GM12891 (cell line): Measurements from ENCODE around the gene FLAD1. TPM values are rescaled to one million over a fixed set of nuclear protein-coding genes. Genes with fewer than 3 reads are reported as not detected.

Source experiments
- DNase-seq: peaks from one replicate; pipeline ENCODE4 v3.0.0; 2011; ENCODE audit warnings: low spot score; ENCODE audit not compliant: insufficient read length
- FAIRE-seq: peaks from 2 replicates; lab custom pipeline; 2011; peaks lifted over from hg19 to GRCh38; lab: Jason Lieb, UNC
- PAX5 ChIP-seq: IDR thresholded peaks from 2 replicates; pipeline ENCODE4 v1.6.1; 2011; ENCODE audit warnings: low read length, moderate library complexity, mild to moderate bottlenecking; ENCODE audit not compliant: insufficient read depth, severe bottlenecking
- POLR2A ChIP-seq: IDR thresholded peaks from 2 replicates; pipeline ENCODE4 v1.6.1; 2011; ENCODE audit warnings: low read depth, low read length, control low read depth
- POLR2AphosphoS5 ChIP-seq: IDR thresholded peaks from 2 replicates; pipeline ENCODE4 v1.6.1; 2011; ENCODE audit warnings: low read depth, low read length, control low read depth
- POU2F2 ChIP-seq: IDR thresholded peaks from 2 replicates; pipeline ENCODE4 v1.6.1; 2011; ENCODE audit warnings: low read depth, mild to moderate bottlenecking, control low read depth, low read length, moderate library complexity
- SPI1 ChIP-seq: IDR thresholded peaks from 2 replicates; pipeline ENCODE4 v1.6.1; 2011; ENCODE audit warnings: low read depth, low read length, control low read depth
- TAF1 ChIP-seq: IDR thresholded peaks from 2 replicates; pipeline ENCODE4 v1.6.1; 2011; ENCODE audit warnings: low read depth, low read length, control low read depth
- polyA plus RNA-seq: library from polyadenylated mRNA; unstranded; fragments of >200 nt; gene quantifications from one replicate; pipeline ENCODE4 v1.2.1, GENCODE V29; 2012; ENCODE audit warnings: low read depth, missing spikeins, inconsistent platforms; ENCODE audit not compliant: missing spikeins

FLAD1 gene
- polyA plus RNA-seq: 34.2 TPM

DNA sequence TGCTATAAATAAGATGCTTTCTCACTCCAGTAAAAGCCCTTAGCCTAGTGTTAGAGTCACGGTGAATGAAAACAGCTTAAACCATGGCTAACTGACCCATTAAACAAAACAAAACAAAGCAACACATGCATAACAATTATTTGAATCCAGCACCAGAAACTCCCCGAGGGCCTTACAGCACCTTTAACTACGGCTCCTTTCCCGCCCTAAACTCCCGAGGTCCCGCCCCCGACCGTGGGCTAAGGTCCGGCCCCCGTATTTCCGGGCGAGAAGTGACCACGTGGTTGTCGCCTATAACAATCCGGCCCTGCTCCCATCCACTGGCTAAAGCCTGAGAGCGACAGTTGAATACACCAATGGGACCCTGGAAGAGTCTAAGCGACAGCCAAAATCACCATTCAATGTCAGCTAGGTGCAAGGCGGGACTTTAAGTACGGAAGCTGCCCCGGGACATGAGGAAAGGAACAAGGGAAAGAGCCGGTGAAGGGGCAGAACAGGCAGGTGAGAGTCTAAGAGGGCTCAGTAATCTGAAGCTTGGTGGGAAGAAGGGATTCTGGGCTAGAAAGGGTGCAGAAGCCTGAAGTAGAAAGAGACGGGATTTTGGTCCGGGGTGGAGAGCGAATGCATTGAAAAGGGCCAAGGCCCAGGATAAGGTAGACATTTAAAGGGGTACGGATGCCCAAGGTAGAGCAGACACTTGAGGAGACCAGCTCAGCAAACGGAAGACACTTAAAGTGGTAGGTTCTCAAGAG lies at the start of gene FLAD1:
FLAD1 (plus strand) TSS at position 448 of the 752 bp plus-strand sequence. CDS start 351 bp downstream, outside the sequence.
- TF ChIP-seq POU2F2: no peak
- peak; percentile 87 for TF ChIP-seq POLR2A
- peak; percentile 67; the same call in 1 of the 2 replicates for TF ChIP-seq TAF1
- peak; percentile 27; the same call in 1 of the 2 replicates for TF ChIP-seq SPI1
- TF ChIP-seq POLR2AphosphoS5: peak; percentile 86
- peak; percentile 86 for FAIRE-seq

DNA sequence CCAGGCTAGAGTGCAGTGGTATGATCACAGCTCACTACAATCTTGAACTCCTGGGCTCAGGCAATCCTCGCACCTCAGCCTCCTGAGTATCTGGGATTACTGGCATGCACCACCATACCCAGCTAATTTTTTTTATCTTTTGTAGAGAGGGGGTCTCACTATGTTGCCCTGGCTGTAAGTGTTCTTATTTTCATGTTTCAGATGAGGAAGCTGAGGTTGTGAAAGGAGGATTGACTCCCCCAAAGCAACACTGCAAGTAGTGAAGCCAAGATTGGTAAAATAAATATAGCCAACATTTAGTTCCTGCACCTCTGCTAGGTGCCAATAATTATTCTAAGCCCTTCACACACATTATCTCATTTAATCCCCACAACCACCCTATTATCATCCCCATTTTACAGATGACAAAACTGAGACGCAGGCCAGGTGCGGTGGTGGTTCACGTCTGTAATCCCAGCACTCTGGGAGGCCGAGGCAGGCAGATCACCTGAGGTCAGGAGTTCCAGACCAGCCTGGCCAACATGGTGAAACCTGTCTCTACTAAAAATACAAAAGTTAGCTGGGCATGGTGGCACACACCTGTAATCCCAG lies 48.7 kb upstream of the FLAD1 start:
- TF ChIP-seq POLR2A (no peak), POU2F2 (no peak), PAX5 (no peak), TAF1 (no peak), POLR2AphosphoS5 (no peak), SPI1 (no peak)
- no peak for FAIRE-seq
- DNase-seq: no peak

More for the DNA sequence above, at the start of gene FLAD1:
- DNase-seq: peak; percentile 94

DNA sequence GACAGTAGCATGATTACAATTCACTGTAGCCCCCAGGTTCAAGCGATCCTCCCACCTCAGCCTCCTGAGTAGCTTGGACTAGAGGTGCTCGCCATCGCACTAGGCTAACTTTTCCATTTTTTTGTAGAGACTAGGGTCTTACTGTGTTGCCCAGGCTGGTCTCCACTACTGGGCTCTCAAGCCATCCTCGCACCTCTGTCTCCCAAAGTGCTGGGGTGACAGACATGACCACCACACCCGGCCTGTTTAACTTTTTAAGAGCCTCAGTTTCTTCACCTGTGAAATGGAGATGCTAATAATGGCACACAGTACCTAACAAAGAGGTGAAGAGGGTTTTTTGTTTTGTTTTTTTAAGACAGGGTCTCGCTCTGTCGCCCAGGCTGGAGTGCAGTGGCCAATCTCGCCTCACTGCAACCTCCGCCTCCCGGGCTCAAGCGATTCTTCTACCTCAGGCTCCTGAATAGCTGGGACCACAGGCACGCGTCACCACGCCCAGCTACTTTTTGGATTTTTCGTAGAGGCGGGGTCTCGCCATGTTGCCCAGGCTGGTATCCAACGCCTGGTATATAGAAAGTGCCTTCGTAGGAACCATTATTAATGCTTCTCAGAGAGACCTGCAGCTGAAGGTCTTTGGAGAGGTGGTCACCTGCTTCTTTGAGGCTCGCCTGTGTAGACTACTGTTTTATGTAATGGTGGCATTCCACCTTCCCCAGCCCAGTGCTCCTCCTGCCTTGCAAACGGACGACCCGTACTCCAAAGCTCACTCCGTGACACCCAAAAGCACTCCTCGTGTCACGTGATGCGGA lies 47.2 kb upstream of the FLAD1 start:
- no peak for TF ChIP-seq POU2F2
- no peak for TF ChIP-seq SPI1
- TF ChIP-seq TAF1: no peak
- no peak for TF ChIP-seq POLR2A
- no peak for TF ChIP-seq PAX5
- TF ChIP-seq POLR2AphosphoS5: no peak
- DNase-seq (no peak), FAIRE-seq (no peak)

DNA sequence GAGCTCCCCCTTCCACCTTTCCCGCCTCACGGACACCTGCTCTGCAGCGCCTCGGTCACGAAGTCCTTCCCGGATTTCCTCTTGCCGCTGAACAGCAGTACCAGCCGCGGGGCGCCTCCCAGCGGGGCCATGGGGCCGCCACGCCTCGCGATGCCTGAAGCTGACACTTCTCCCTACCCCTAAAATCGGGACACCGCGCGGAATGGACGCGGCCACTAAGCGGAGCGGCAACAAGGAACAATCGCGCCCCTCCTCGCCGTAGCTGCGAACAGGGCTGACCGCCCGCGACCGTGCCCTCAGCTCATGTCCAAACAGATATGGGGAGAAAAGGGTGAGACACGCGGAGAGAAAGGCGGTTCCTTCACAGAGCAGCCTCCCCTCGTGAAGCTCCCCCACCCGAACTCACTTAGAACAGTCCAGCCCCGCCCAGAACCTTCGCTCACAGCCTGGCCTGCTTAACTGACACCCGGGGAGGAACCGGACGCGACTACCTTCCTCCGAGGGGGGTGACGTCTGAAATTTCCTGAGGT lies 46.5 kb upstream of the FLAD1 start, which contains the start of gene PMVK:
PMVK (minus strand) TSS at position 165 of the 530 bp plus-strand sequence; CDS start at position 131, 34 bp downstream.
- FAIRE-seq (peak; percentile 90), DNase-seq (peak; percentile 90)
- TF ChIP-seq SPI1 (0 out of 2 replicates have a peak, but pooled peaks have one; percentile 9), POLR2AphosphoS5 (peak; percentile 87), PAX5 (no peak), TAF1 (peak; percentile 65), POLR2A (peak; percentile 87), POU2F2 (0 out of 2 replicates have a peak, but pooled peaks have one; percentile 25)

DNA sequence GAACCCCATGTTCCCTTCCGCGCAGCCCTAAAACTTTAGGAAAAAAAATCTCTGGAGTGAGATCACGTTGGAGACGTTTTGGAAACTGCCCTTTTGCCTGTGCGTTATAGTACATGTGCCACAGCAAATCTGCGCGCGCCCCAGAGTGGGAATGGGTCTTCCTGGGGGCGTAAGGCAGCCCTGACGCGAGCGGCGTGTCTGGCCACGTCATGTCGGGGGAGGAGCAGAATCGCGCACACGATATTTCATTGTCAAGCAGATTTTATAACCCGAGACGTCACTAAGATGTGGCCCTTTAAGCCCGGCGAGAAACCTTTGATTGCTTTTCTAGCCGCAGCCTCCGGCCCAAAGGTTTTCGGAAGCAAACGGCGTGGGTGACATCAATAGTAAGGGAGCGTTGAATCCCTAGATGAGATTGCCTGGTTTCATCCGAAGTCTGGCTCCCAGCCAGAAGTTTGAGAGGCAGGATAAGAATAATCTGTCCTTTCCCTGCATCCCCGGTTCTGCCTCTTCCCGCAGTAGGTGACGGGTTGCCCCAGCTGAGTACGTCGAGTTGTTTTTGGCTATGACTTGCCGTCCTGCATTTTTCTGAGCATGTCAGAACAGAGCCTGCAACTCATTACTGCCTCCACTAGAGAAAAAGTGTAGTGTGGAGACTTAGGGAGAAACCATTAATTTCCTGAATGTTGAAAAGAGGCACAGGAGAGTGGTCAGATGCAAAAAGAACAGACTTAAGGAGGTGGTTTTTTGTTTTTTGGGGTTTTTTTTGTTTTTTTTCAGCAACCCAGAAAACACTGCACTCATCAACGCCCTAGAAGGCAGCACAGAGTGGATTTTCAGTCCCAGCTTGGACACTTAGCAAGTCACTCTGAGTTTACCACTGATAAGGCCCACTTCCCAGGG lies 45.8 kb upstream of the FLAD1 start:
- TF ChIP-seq PAX5 (no peak), POLR2A (0 out of 2 replicates have a peak, but pooled peaks have one; percentile 36), POU2F2 (no peak), TAF1 (peak; percentile 61; the same call in 1 of the 2 replicates), POLR2AphosphoS5 (no peak)
- FAIRE-seq (no peak), DNase-seq (peak; percentile 66)

DNA sequence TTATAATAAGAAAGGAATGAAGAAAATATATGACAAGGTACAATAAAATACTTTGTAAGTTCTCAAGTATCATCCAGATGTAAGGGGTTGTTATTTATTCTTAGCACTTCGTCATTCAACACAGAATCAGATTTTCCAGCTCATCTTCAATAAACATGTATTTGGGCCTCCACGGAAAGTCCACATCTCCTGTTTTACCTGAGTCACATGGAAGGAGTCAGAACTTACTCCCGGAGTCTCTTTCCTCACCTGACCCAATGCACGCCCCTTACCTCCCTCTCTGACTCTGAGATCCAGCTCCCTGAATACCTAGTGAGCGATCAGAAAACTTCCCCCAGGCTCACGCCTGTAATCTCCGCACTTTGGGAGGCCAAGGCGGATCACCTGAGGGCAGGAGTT lies 45.2 kb upstream of the FLAD1 start:
- no peak for FAIRE-seq
- no peak for TF ChIP-seq POLR2AphosphoS5
- no peak for TF ChIP-seq PAX5
- no peak for TF ChIP-seq TAF1
- no peak for TF ChIP-seq SPI1
- TF ChIP-seq POLR2A: no peak
- TF ChIP-seq POU2F2: no peak
- DNase-seq: no peak

DNA sequence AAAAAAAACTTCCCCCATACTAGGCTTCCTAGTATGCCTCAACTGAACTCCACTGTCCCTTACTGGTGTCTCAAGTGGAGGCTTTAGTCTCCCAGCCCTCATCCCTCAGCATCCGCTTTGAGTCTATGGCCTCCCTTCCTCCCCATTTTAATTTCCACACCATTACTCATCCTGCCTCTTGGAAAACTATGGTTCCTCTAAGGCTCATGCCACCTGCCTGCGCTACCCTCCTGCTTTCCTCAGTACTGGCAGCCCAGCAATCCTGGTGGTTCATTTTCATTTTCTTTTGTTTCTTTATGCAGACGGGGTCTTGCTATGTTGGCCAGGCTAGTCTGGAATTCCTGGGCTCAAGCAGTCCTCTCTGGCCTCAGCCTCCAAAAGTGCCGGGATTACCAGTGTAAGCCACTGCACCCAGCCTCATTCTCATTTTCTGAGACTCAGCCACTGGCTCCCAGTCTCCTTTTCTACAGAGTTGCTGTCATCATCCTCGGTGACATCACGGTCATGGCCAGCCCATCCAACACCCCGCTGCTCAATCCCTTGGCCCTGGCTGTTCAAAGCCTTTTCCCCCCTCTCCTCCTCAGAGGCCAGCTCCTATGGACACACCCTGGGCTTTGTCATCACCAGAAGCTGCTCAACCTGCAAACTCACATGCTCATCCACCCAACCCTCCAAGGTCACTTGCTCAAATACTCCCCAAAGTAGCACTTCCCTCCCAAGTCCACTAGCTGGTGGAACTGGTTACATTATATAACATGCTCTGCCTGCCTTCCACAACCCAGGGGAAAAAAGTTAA lies 44.3 kb upstream of the FLAD1 start:
- DNase-seq (no peak), FAIRE-seq (no peak)
- TF ChIP-seq POU2F2: no peak
- TF ChIP-seq SPI1: peak; percentile 35
- TF ChIP-seq POLR2AphosphoS5: no peak

DNA sequence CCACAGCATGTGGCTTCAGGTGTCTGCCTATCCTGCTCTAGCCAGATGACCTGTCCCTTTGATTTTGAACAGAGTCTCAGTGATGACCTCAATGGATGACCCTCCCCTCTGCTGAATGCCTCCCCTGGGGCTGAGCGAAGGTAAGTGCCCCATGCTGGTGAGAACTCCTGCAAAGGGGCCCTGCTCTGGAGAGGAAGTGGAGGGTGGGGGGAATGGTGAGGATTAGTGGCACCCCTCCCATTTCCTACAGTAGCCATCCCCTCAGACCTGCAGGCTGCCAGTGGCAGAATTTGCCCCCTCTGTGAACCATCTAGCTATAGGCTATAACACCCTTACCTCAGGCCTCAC lies 43.0 kb upstream of the FLAD1 start:
- DNase-seq: no peak
- no peak for FAIRE-seq
- no peak for TF ChIP-seq POU2F2
- TF ChIP-seq POLR2AphosphoS5: 0 out of 2 replicates have a peak, but pooled peaks have one; percentile 7
- no peak for TF ChIP-seq POLR2A
- no peak for TF ChIP-seq TAF1
- no peak for TF ChIP-seq PAX5
- TF ChIP-seq SPI1: peak; percentile 12; the same call in 1 of the 2 replicates
